Naive thymus-derived CD4-positive, alpha-beta T cell (primary cell): ENCODE data around the gene USH1G. TPM values are rescaled to one million over a fixed set of nuclear protein-coding genes. Genes with fewer than 3 reads are reported as not detected.
A peak's percentile ranks its signal among the peaks of the same experiment; 100 is the strongest.

Source experiments
- ATAC-seq: fragments of 150-1000 bp; cut with Tn5 transposase; 2 replicates; pipeline ENCODE4 v1.10.0; 2021; ENCODE audit warnings: mild to moderate bottlenecking, moderate library complexity
- CTCF ChIA-PET: fragments of 350-600 bp; sonication (Branson Sonifier 250); formaldehyde crosslinking; loops from one replicate; lab custom pipeline; 2021; ENCODE audit warnings: antibody characterized with exemption; lab: Charles Lee
- POLR2A ChIA-PET: fragments of 350-600 bp; sonication (Branson Sonifier 250); formaldehyde crosslinking; loops from one replicate; lab custom pipeline; 2021; ENCODE audit warnings: antibody characterized with exemption, inconsistent platforms; lab: Charles Lee
- DNase-seq, 9 donors: peaks; one replicate each; pipeline versions ENCODE4 v3.0.0 to v3.0.0-alpha.2; 2020 to 2022; ENCODE audit warnings: mixed read lengths in 1 of 9
- H3K27ac ChIP-seq: one replicate; pipeline ENCODE4 v1.7.0; 2013; ENCODE audit warnings: mild to moderate bottlenecking, low read depth, low read length, moderate library complexity
- H3K27me3 ChIP-seq, 2 donors: one replicate each; pipeline ENCODE4 v1.7.0; 2013; ENCODE audit warnings: low read length in 2 of 2, mild to moderate bottlenecking in 2 of 2, moderate library complexity in 2 of 2; ENCODE audit not compliant: control insufficient read depth in 2 of 2, insufficient read depth in 2 of 2
- H3K36me3 ChIP-seq, 3 experiments: 1 replicate in 2 of 3; 2 replicates in 1 of 3; pipeline ENCODE4 v1.7.0; 2013; ENCODE audit warnings: low read length in 3 of 3, mild to moderate bottlenecking in 3 of 3, moderate library complexity in 1 of 3; ENCODE audit not compliant: insufficient read depth in 3 of 3, control insufficient read depth in 2 of 3
- H3K4me1 ChIP-seq, 2 donors: one replicate each; pipeline ENCODE4 v1.7.0; 2013; ENCODE audit warnings: low read length in 2 of 2, mild to moderate bottlenecking in 2 of 2, moderate library complexity in 1 of 2; ENCODE audit not compliant: control insufficient read depth in 2 of 2, insufficient read depth in 2 of 2
- H3K4me3 ChIP-seq: 2 replicates; pipeline ENCODE4 v1.7.0; 2013; ENCODE audit warnings: mild to moderate bottlenecking, low read length
- H3K9me3 ChIP-seq, 3 experiments: 1 replicate in 2 of 3; 2 replicates in 1 of 3; pipeline ENCODE4 v1.7.0; 2013; ENCODE audit warnings: low read length in 3 of 3; ENCODE audit not compliant: control insufficient read depth in 2 of 3
- H3K27ac Mint-ChIP-seq, 9 donors: one replicate each; pipeline ENCODE4 v1.8.0; 2020 to 2022; ENCODE audit warnings: mixed read lengths in 9 of 9, mild to moderate bottlenecking in 8 of 9, moderate library complexity in 5 of 9, inconsistent platforms in 2 of 9
- H3K27me3 Mint-ChIP-seq, 5 donors: one replicate each; pipeline ENCODE4 v1.8.0; 2021 to 2022; ENCODE audit warnings: mixed read lengths in 5 of 5, mild to moderate bottlenecking in 1 of 5
- H3K36me3 Mint-ChIP-seq, 5 donors: one replicate each; pipeline ENCODE4 v1.8.0; 2020 to 2022; ENCODE audit warnings: mixed read lengths in 5 of 5, mild to moderate bottlenecking in 3 of 5, inconsistent platforms in 1 of 5
- H3K4me1 Mint-ChIP-seq, 7 donors: one replicate each; pipeline ENCODE4 v1.8.0; 2020 to 2022; ENCODE audit warnings: mixed read lengths in 7 of 7, mild to moderate bottlenecking in 3 of 7, inconsistent platforms in 1 of 7
- H3K4me3 Mint-ChIP-seq, 10 donors: one replicate each; pipeline ENCODE4 v1.8.0; 2020 to 2022; ENCODE audit warnings: mild to moderate bottlenecking in 10 of 10, mixed read lengths in 10 of 10, moderate library complexity in 6 of 10, inconsistent platforms in 2 of 10
- H3K9me3 Mint-ChIP-seq, 11 donors: one replicate each; pipeline ENCODE4 v1.8.0; 2020 to 2022; ENCODE audit warnings: mixed read lengths in 11 of 11, mild to moderate bottlenecking in 4 of 11, inconsistent platforms in 1 of 11, moderate library complexity in 1 of 11
- intact Hi-C, 2 donors: fragments of 100-400 bp; cut with micrococcal nuclease; formaldehyde crosslinking; loops; one replicate each; pipeline ENCODE4 v1.15.1; 2023
- polyA plus RNA-seq, 2 donors: library from polyadenylated mRNA; unstranded; fragments of 300-500 nt; fragmentation: Illumina TruSeq; gene quantifications; one replicate each; pipeline ENCODE4 v1.2.3, GENCODE V29; 2021
- total RNA-seq, 6 experiments: library from RNA in 5 of 6; stranded (reverse) in 5 of 6; gene quantifications; 1 replicate in 5 of 6; 2 replicates in 1 of 6; pipeline ENCODE4 v1.2.3 and lab custom pipeline; 2021 to 2026

USH1G gene
- total and polyA plus RNA-seq, 7 experiments from 2014 or later = not detected

- ATAC-seq (no peak), DNase-seq (no peak)
- Histone ChIP-seq H3K36me3 (no peaks in the 10 kb centered on the region), H3K27me3 (no peaks in the 10 kb centered on the region), H3K27ac (no peak overlapping the region), H3K4me1 (no peaks in the 10 kb centered on the region), H3K4me3 (no peak overlapping the region), H3K9me3 (no peaks in the 10 kb centered on the region)
- CTCF ChIA-PET = no interaction called here
- no peak overlapping the region for H3K27ac Mint-ChIP-seq
- H3K36me3 Mint-ChIP-seq = no peaks in the 10 kb centered on the region
- H3K4me3 Mint-ChIP-seq = no peak overlapping the region
- peaks cover 0 to 7% (median 0%) of the 10 kb centered on the region in 7 donors for H3K4me1 Mint-ChIP-seq
- peaks cover 0 to 7% (median 2%) of the 10 kb centered on the region in 5 donors for H3K27me3 Mint-ChIP-seq
- POLR2A ChIA-PET = no interaction called here
- intact Hi-C loops = no loop called here
- no peaks in the 10 kb centered on the region for H3K9me3 Mint-ChIP-seq
Measured at GRCh38 chr17:74879308-74879707, 43.7 kb downstream of the USH1G start.

GRCh38 chr17:74878658-74879057 lies 44.4 kb downstream of the USH1G start:
- no peaks in the 10 kb centered on the region for H3K36me3 ChIP-seq
- DNase-seq (no peak), ATAC-seq (no peak)
- Mint-ChIP-seq H3K27me3 (peaks cover 0 to 4% (median 0%) of the 10 kb centered on the region in 5 donors), H3K9me3 (no peaks in the 10 kb centered on the region), H3K27ac (no peak overlapping the region), H3K4me3 (no peak overlapping the region), H3K36me3 (no peaks in the 10 kb centered on the region), H3K4me1 (peaks cover 4 to 12% (median 5%) of the 10 kb centered on the region in 7 donors)
- peaks cover 2 to 3% of the 10 kb centered on the region in 2 donors for H3K4me1 ChIP-seq
- CTCF ChIA-PET = interaction anchor here (0.5 kb wide), 1 partner anchor 215 kb away, joined by 4 read pairs; no protein-coding TSS in a partner anchor
- H3K9me3 ChIP-seq = no peaks in the 10 kb centered on the region
- H3K27me3 ChIP-seq = no peaks in the 10 kb centered on the region
- POLR2A ChIA-PET = interaction anchor here (0.6 kb wide), 1 partner anchor 425 kb away, joined by 5 read pairs; no protein-coding TSS in a partner anchor
- no peak overlapping the region for H3K4me3 ChIP-seq
- intact Hi-C loops = no loop called here
- H3K27ac ChIP-seq = no peak overlapping the region

- Histone ChIP-seq H3K4me3 (no peak overlapping the region), H3K4me1 (peaks cover 3 to 5% of the 10 kb centered on the region in 2 donors), H3K36me3 (no peaks in the 10 kb centered on the region), H3K27ac (no peak overlapping the region), H3K27me3 (no peaks in the 10 kb centered on the region), H3K9me3 (no peaks in the 10 kb centered on the region)
- peaks cover 4 to 15% (median 6%) of the 10 kb centered on the region in 7 donors for H3K4me1 Mint-ChIP-seq
- no peak overlapping the region for H3K27ac Mint-ChIP-seq
- no peak overlapping the region for H3K4me3 Mint-ChIP-seq
- intact Hi-C loops = no loop called here
- H3K36me3 Mint-ChIP-seq = no peaks in the 10 kb centered on the region
- DNase-seq (no peak), ATAC-seq (no peak)
- peaks cover 0 to 2% (median 0%) of the 10 kb centered on the region in 11 donors for H3K9me3 Mint-ChIP-seq
- CTCF ChIA-PET = interaction anchor here (0.5 to 0.6 kb wide), 2 partner anchors 21 to 215 kb away, joined by 3 to 4 read pairs; no protein-coding TSS in a partner anchor
- peaks cover 0 to 4% (median under 1%) of the 10 kb centered on the region in 5 donors for H3K27me3 Mint-ChIP-seq
- POLR2A ChIA-PET = interaction anchor here (0.6 kb wide), 1 partner anchor 425 kb away, joined by 5 read pairs; no protein-coding TSS in a partner anchor
Measured at GRCh38 chr17:74877592-74878548, 45.2 kb downstream of the USH1G start.

GRCh38 chr17:74875977-74876593 lies 47.0 kb downstream of the USH1G start:
- ChIA-PET CTCF (interaction anchor here (0.5 to 1.1 kb wide), 2 partner anchors 85 to 143 kb away, joined by 3 to 5 read pairs; no protein-coding TSS in a partner anchor), POLR2A (no interaction called here)
- H3K4me1 Mint-ChIP-seq = peaks cover 18 to 30% (median 22%) of the 10 kb centered on the region in 7 donors
- Histone ChIP-seq H3K27me3 (no peaks in the 10 kb centered on the region), H3K27ac (no peak overlapping the region), H3K36me3 (no peaks in the 10 kb centered on the region), H3K4me3 (no peak overlapping the region), H3K9me3 (no peaks in the 10 kb centered on the region), H3K4me1 (peaks cover 11 to 14% of the 10 kb centered on the region in 2 donors)
- peaks cover 0 to 5% (median 0%) of the 10 kb centered on the region in 5 donors for H3K36me3 Mint-ChIP-seq
- no peak overlapping the region for H3K4me3 Mint-ChIP-seq
- intact Hi-C loops = no loop called here
- peaks cover 0 to 3% (median 0%) of the 10 kb centered on the region in 5 donors for H3K27me3 Mint-ChIP-seq
- ATAC-seq = no peak
- no peak overlapping the region for H3K27ac Mint-ChIP-seq
- DNase-seq = no peak
- H3K9me3 Mint-ChIP-seq = peaks cover 0 to 2% (median 0%) of the 10 kb centered on the region in 11 donors

DNA sequence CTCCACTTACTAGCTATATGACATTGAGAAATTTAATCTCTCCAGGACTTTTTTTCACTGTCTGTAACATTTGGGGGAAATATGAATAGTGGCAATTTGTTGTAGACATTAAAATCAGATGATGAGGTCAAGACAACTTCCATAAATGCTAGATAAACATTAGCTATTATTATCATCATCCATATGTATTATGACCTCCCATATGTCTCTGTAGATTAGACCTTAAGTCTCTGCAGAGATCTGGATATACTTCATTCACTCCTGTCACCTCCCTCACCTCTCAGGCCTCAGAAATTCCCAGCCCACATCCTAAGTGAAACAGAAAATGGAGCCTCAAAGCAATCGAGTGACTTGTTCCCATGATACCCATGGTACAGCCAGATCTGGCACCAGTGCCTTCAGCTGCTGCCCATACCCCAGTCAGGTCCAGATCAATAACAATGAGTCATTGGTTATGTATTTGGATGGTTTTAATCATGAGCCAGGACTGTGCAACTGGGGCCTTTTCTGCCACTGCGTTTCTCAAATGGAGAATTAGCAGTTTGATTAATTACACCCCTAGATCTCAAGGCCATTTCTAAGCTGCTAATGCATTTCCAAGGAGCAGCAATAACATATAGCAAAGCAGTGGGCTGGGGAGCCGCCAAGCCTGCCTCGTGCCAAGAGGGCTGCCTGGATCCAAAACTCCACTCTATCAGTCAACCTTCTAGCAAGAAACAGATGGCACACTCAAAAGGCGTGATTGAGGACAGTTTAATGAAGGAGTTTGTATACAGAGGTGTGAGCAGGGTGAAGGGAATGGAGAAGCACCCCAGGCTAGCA lies 47.7 kb downstream of the USH1G start:
- CTCF ChIA-PET = interaction anchor here (0.5 to 2.4 kb wide), 3 partner anchors 10 to 144 kb away, joined by 3 to 10 read pairs (median 5); no protein-coding TSS in a partner anchor
- Mint-ChIP-seq H3K36me3 (peaks cover 0 to 6% (median 0%) of the 10 kb centered on the region in 5 donors), H3K4me1 (peaks cover 18 to 33% (median 24%) of the 10 kb centered on the region in 7 donors), H3K9me3 (peaks cover 0 to 2% (median 0%) of the 10 kb centered on the region in 11 donors), H3K27ac (peak overlapping the region in 3 of 9 donors; percentile 7 to 34 (median 19)), H3K27me3 (peaks cover 0 to 3% (median 0%) of the 10 kb centered on the region in 5 donors), H3K4me3 (peak overlapping the region in 3 of 10 donors; percentile 13 to 46 (median 41))
- no peaks in the 10 kb centered on the region for H3K36me3 ChIP-seq
- POLR2A ChIA-PET = no interaction called here
- no peaks in the 10 kb centered on the region for H3K9me3 ChIP-seq
- peaks cover 11 to 14% of the 10 kb centered on the region in 2 donors for H3K4me1 ChIP-seq
- intact Hi-C loops = no loop called here
- DNase-seq = no peak
- H3K27me3 ChIP-seq = no peaks in the 10 kb centered on the region
- H3K27ac ChIP-seq = no peak overlapping the region
- no peak overlapping the region for H3K4me3 ChIP-seq
- no peak for ATAC-seq
